OCI-LY7 (cell line): ENCODE measurements around the gene HIVEP3.

ENCODE experiments used
- CTCF ChIP-seq: fragments of 200-600 bp; sonication (generic); conservative IDR thresholded peaks from 2 replicates; pipeline ENCODE4 v1.5.1; 2014; ENCODE audit warnings: mild to moderate bottlenecking, antibody characterized with exemption, low read length, moderate library complexity, mixed read lengths
- EZH2phosphoT487 ChIP-seq: fragments of 200-600 bp; sonication (generic); IDR thresholded peaks from 2 replicates; pipeline ENCODE4 v1.6.1; 2018; ENCODE audit warnings: low read depth, borderline replicate concordance, mild to moderate bottlenecking, mixed run types, antibody characterized with exemption, low read length, moderate library complexity, mixed read lengths

GRCh38 chr1:41800311-41800829 is 118.4 kb downstream of the HIVEP3 start:
- TF ChIP-seq CTCF (no peak), EZH2phosphoT487 (no peak)
